ENCODE results near the gene ZC3H18. TPM values are rescaled to one million over a fixed set of nuclear protein-coding genes. Genes with fewer than 3 reads are reported as not detected.

Gene ZC3H18
- total and polyA plus RNA-seq, 2 experiments from 2014 or later, result 16.8 to 37.1 TPM

DNA sequence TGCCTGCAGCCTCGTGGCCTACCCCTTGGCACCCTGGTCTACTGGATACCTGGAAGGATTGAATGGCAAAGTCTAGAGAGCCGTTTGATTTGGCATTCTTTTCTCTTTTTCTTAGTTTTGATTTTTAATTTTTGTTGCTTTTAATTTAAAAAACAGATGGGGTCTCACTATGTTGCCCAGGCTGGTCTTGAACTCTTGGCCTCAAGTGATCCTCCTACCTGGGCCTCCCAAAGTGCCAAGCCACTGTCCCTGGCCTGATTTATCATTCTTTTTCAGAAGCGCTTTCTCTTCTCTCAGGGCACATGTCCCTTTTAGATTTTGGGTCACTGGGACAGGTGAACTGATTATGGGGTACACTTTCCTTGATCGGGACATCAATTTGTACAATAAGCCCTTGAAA lies 10.8 kb downstream of the ZC3H18 start:
- no peaks in the 10 kb centered on the region for H3K36me3 ChIP-seq (replicated peaks; ENCODE audit: insufficient read depth, low read depth)
- H3K4me1 ChIP-seq (ENCODE audit: insufficient read depth), result no peaks in the 10 kb centered on the region
- no peak overlapping the region for H3K4me3 ChIP-seq
- H2AFZ ChIP-seq, result no peak overlapping the region
- no peak for TF ChIP-seq EZH2 (IDR thresholded peaks at IDR 0.05; ENCODE audit: borderline replicate concordance)
- TF ChIP-seq, protein P1, sequence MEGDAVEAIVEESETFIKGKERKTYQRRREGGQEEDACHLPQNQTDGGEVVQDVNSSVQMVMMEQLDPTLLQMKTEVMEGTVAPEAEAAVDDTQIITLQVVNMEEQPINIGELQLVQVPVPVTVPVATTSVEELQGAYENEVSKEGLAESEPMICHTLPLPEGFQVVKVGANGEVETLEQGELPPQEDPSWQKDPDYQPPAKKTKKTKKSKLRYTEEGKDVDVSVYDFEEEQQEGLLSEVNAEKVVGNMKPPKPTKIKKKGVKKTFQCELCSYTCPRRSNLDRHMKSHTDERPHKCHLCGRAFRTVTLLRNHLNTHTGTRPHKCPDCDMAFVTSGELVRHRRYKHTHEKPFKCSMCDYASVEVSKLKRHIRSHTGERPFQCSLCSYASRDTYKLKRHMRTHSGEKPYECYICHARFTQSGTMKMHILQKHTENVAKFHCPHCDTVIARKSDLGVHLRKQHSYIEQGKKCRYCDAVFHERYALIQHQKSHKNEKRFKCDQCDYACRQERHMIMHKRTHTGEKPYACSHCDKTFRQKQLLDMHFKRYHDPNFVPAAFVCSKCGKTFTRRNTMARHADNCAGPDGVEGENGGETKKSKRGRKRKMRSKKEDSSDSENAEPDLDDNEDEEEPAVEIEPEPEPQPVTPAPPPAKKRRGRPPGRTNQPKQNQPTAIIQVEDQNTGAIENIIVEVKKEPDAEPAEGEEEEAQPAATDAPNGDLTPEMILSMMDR (IDR thresholded peaks at IDR 0.05; ENCODE audit: poor library complexity), result no peak
- no peak for TF ChIP-seq EZH2phosphoT487 (IDR thresholded peaks at IDR 0.05; ENCODE audit: low read depth, severe bottlenecking, unreplicated experiment)
- no peak overlapping the region for H3K4me2 ChIP-seq
- 94% methylated on average over 4 of the region's 4 CpGs for WGBS (ENCODE audit: low lambda C conversion rate, missing lambda C conversion rate)
- H3K9me3 ChIP-seq (ENCODE audit: low read depth), result no peaks in the 10 kb centered on the region
- H3K27me3 ChIP-seq, result no peaks in the 10 kb centered on the region
- peaks cover 50% of the 10 kb centered on the region for H4K20me1 ChIP-seq (ENCODE audit: insufficient read depth, poor library complexity, severe bottlenecking)
- peaks cover 64% of the 10 kb centered on the region for H3K79me2 ChIP-seq
- DNase-seq (ENCODE audit: low spot score), result no peak
- no peaks in the 10 kb centered on the region for H3K9me2 ChIP-seq (replicated peaks; ENCODE audit: insufficient read depth)
- H3K27ac ChIP-seq, result no peak overlapping the region

DNA sequence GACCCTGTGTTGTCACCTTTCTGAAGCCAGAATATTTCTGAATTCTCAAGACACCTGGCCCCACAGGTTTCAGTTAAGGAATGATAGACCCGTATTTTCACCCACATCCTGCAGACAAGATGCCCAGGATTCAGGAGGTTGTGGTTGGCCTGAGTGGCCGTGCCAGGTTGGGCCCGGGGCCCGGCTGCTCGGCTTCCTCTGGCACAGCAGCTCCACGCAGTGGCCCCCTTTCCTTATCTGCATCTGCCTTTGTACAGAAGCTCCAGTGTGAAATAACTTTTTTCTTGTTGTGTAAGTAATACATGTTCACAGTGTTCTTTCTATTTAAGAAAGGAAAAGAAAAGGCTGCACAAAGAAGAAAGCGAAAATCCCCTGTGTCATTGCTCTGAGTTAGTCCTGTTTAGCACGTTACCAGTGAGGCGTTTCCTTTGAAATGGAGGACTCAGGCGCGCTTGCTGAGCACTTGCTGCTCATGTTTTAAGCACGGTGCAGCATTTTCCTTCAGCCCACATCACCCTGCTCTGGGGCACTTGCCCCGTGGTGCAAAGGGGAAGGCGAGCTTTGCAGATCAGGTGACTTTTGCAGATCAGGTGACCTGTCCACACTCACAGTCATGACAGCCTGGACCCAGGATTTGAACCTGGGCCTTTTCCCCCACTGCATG lies 12.8 kb downstream of the ZC3H18 start:
- Histone ChIP-seq H3K4me3 (no peak overlapping the region), H3K4me2 (no peak overlapping the region), H3K27ac (no peak overlapping the region), H3K79me2 (peaks cover 45% of the 10 kb centered on the region), H4K20me1 (ENCODE audit: insufficient read depth, poor library complexity, severe bottlenecking) (peaks cover 41% of the 10 kb centered on the region), H3K9me2 (replicated peaks; ENCODE audit: insufficient read depth) (no peaks in the 10 kb centered on the region), H3K27me3 (no peaks in the 10 kb centered on the region), H2AFZ (no peak overlapping the region), H3K9me3 (ENCODE audit: low read depth) (no peaks in the 10 kb centered on the region), H3K36me3 (replicated peaks; ENCODE audit: insufficient read depth, low read depth) (no peaks in the 10 kb centered on the region), H3K4me1 (ENCODE audit: insufficient read depth) (no peaks in the 10 kb centered on the region)
- no peak for DNase-seq (ENCODE audit: low spot score)
- no peak for TF ChIP-seq EZH2 (IDR thresholded peaks at IDR 0.05; ENCODE audit: borderline replicate concordance)
- TF ChIP-seq, protein P1 (IDR thresholded peaks at IDR 0.05; ENCODE audit: poor library complexity), result no peak
- TF ChIP-seq EZH2phosphoT487 (IDR thresholded peaks at IDR 0.05; ENCODE audit: low read depth, severe bottlenecking, unreplicated experiment), result no peak
- 96% methylated on average over 14 of the region's 14 CpGs for WGBS (ENCODE audit: low lambda C conversion rate, missing lambda C conversion rate)

DNA sequence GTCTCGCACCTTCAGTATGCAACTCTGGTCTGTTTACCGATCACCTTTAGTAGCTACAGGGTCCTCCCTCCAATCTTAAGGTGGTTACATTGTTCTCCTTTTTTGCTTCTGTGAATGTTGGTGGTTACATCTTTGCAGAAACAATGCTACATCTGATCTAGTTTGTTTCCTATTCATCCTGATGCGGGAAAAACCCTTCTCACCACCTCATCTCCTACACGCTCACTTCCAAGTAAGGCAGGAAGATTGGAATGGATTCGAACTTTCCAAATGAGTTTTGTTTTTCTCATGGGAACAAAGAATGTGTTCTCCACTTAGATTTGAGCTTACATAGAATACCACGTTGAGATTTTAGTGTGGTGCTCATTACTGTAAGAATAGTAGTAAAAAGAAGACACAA lies 14.5 kb downstream of the ZC3H18 start:
- Histone ChIP-seq H3K4me2 (no peak overlapping the region), H3K27me3 (no peaks in the 10 kb centered on the region), H4K20me1 (ENCODE audit: insufficient read depth, poor library complexity, severe bottlenecking) (peaks cover 26% of the 10 kb centered on the region), H3K9me3 (ENCODE audit: low read depth) (no peaks in the 10 kb centered on the region), H3K27ac (no peak overlapping the region), H3K4me1 (ENCODE audit: insufficient read depth) (no peaks in the 10 kb centered on the region), H2AFZ (no peak overlapping the region), H3K36me3 (replicated peaks; ENCODE audit: insufficient read depth, low read depth) (no peaks in the 10 kb centered on the region), H3K9me2 (replicated peaks; ENCODE audit: insufficient read depth) (no peaks in the 10 kb centered on the region), H3K79me2 (peaks cover 29% of the 10 kb centered on the region), H3K4me3 (no peak overlapping the region)
- WGBS (ENCODE audit: low lambda C conversion rate, missing lambda C conversion rate), result 86% methylated on average over 6 of the region's 6 CpGs
- no peak for DNase-seq (ENCODE audit: low spot score)
- TF ChIP-seq EZH2phosphoT487 (IDR thresholded peaks at IDR 0.05; ENCODE audit: low read depth, severe bottlenecking, unreplicated experiment), result no peak

DNA sequence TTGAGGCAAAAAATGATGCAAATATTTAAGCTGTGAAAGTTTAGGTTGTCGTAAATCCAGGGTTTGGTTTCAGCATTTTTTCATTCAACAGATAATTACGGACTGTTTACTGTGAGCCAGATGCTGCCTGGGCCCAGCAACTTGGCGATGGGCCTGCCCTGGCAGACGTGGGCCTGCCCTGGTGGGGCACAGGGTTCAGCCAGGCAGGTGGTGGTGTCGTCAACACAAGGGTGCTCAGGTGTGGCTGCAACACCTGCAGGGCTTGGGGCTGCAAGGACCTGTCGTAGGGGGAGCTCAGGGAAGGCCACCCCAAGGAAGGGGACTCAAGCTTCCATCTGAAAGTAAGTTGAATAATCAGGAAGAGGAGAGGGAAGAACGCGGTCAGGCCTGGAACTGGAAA lies 15.1 kb downstream of the ZC3H18 start:
- H3K4me1 ChIP-seq (ENCODE audit: insufficient read depth), result no peaks in the 10 kb centered on the region
- H3K36me3 ChIP-seq (replicated peaks; ENCODE audit: insufficient read depth, low read depth), result no peaks in the 10 kb centered on the region
- H3K4me3 ChIP-seq, result no peak overlapping the region
- H3K4me2 ChIP-seq, result no peak overlapping the region
- no peaks in the 10 kb centered on the region for H3K27me3 ChIP-seq
- TF ChIP-seq, protein P1 (IDR thresholded peaks at IDR 0.05; ENCODE audit: poor library complexity), result no peak
- TF ChIP-seq EZH2 (IDR thresholded peaks at IDR 0.05; ENCODE audit: borderline replicate concordance) (no peak), EZH2phosphoT487 (IDR thresholded peaks at IDR 0.05; ENCODE audit: low read depth, severe bottlenecking, unreplicated experiment) (no peak)
- no peak overlapping the region for H2AFZ ChIP-seq
- 85% methylated on average over 8 of the region's 8 CpGs for WGBS (ENCODE audit: low lambda C conversion rate, missing lambda C conversion rate)
- no peaks in the 10 kb centered on the region for H3K9me3 ChIP-seq (ENCODE audit: low read depth)
- peaks cover 27% of the 10 kb centered on the region for H3K79me2 ChIP-seq
- H3K9me2 ChIP-seq (replicated peaks; ENCODE audit: insufficient read depth), result no peaks in the 10 kb centered on the region
- no peak overlapping the region for H3K27ac ChIP-seq
- H4K20me1 ChIP-seq (ENCODE audit: insufficient read depth, poor library complexity, severe bottlenecking), result peaks cover 24% of the 10 kb centered on the region
- DNase-seq (ENCODE audit: low spot score), result no peak
